Adrenal gland (tissue), 5 donors: ENCODE data around the gene GPR153.

Source experiments
- CTCF ChIP-seq, 6 experiments: fragments of 450-650 bp in 4 of 6; fragments of 200-600 bp in 2 of 6; sonication (generic) in 1 of 6; IDR thresholded peaks; 1 replicate in 5 of 6; 2 replicates in 1 of 6; pipeline versions ENCODE4 v1.5.1 to v1.8.0; 2016 to 2021; ENCODE audit warnings: antibody characterized with exemption in 6 of 6, mild to moderate bottlenecking in 2 of 6, moderate library complexity in 1 of 6
- POLR2A ChIP-seq, 2 donors: fragments of 450-650 bp; IDR thresholded peaks; one replicate each; pipeline ENCODE4 v1.6.1; 2017; ENCODE audit warnings: antibody characterized with exemption in 2 of 2, mild to moderate bottlenecking in 2 of 2, moderate library complexity in 1 of 2
- donor health status: DM: no; HTN: no; CAD: no.

GRCh38 chr1:6259491-6260362, 1.2 kb downstream of the GPR153 start:
- TF ChIP-seq CTCF (IDR thresholded peaks at IDR 0.05) (no peak), POLR2A (IDR thresholded peaks at IDR 0.05) (no peak)
